ENCODE measurements around the gene DEPDC1B.
"Not testable (repeated sequence)": the region's sequence is repeated elsewhere in the genome, so short reads cannot be mapped to it uniquely, and the experiment has no call there.

Gene DEPDC1B

DNA sequence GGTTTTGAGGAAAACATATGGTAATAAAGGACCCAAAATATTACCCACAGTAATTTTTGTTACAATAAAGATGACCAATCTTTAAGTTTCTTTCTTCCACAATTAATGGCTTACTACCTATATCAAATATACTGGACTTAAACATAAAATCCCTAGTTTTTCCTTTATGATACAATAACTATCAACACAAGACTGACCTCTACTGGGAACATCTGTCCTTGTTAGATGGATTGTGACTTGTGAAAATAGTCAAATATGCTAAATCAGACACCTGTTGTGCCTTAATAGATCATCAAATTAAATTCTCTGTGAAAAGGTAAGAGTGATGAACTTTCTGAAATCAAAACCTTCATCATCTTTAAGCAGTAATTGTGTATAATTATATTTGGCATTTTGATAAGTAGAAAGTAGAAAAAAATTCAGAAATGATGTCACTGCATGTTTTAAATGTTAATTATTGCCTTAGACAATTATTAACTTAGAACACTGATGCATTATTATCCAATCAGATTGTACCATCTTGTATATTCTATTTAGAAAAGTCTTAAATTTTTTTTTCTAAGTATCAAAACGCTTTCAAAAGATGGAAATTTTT lies 113.6 kb downstream of the DEPDC1B start:
- DNase-seq (ENCODE audit: low read depth in 2 of 2) = no peak

DNA sequence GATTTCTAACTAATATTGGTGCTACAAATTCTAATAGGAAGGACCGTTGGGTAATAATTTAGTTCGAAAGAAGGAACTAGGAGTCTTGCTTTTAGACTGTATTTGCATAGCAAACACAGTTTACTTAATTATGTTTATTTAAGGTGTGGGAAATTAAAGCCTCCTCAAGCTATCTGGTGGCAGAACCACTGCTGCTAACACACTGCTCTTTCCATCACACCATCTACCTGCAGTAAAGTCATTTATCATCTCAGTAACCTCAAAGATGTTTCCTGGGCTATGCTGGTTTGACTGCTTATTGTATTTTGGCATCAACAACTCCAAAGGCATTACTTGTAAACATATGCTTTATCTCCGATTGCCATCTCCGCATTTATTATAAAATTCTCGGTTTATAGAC lies 114.3 kb downstream of the DEPDC1B start:
- DNase-seq (ENCODE audit: low read depth in 2 of 2) = no peak

DNA sequence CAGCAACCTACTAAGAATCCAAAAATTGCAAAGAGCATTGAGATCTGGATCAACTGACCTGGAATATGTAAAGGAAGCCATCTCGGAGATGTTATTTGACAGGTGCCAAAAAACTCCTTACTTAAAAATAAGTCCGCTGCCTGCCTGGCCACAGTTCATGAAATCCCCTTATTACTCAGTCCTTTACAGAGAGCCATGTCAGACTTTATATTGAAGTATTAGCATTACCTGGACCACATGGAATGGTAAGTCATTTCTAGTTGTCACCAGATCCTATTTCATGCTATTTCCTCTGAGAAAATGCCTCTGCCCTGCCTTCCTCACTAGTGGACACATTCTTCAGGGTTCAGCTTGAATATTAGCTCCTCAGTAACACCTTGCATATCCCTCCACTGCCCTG lies 115.7 kb downstream of the DEPDC1B start:
- DNase-seq (ENCODE audit: low read depth in 2 of 2) = no peak

DNA sequence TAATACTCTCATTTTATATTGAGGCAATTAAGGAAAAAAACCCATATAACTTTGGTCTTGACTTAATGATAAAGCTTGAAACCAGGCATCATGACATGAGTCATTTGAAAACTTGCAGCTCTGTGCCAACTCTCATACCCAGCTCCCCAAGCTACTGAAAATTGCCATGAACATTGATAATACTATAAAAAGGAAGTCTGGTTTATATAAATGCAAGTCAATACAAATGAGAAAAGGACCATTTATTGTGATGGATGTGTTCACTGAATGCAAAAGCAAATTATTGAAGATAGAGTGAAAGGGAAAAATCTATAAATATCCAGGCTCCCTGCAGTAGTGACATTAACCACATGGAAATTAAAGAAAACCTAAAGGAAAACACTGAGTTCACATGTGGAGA lies 116.3 kb downstream of the DEPDC1B start:
- no peak for DNase-seq (ENCODE audit: low read depth in 2 of 2)

DNA sequence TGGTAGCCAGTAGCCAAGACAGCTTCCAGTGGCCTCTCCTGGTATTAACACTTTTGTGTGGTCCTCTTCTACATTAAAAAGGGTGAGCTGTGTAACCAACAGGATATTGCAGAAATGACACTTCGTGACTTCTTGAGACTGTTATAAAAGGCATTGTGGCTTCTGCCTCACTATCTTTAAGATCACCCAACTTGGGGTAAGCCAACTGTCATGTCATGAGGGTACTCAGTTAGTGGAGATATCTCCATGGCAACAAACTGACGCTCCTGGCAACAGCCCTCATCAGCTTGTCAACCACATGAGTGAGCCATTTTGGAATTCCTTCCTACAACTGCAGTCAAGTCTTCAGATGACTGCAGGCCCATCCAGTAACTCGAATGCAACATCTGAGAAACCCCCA lies 121.7 kb downstream of the DEPDC1B start:
- DNase-seq (ENCODE audit: low read depth in 2 of 2) = no peak

DNA sequence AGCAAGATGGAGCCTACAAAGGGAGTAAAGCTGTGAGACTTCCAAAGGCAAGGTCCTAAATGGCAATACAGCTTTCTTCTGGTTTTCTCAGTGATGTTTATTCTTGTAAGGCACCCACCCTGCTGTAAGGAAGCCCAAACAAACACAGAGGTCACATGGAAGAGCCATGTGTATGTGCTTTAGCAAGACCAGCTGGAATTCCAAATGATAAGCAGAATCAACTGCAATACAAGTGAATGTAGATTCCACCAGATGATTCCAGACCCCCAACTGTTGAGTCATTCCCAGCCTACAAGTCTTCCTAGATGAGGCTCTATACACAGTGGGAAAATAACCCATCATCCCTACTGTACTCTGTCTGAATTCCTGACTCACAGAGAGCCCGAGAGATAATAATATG lies 122.8 kb downstream of the DEPDC1B start:
- DNase-seq (ENCODE audit: low read depth in 2 of 2) = no peak

DNA sequence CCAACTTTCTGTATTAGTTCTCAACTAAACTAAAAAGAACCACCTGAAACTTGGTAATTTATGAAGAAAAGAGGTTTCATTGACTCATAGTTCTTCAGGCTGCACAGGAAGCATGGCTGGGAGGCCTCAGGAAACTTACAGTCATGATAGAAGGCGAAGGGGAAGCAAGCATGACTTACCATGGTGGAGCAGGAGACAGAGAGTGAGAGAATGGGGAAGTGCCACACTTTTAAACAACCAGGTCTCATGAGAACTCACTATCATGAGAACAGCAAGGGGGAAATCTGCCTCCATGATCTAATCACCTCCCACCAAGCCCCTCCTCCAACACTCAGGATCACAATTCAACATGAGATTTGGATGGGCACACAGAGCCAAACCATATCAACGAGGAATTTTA lies 123.5 kb downstream of the DEPDC1B start:
- DNase-seq (ENCODE audit: low read depth in 2 of 2) = no peak

DNA sequence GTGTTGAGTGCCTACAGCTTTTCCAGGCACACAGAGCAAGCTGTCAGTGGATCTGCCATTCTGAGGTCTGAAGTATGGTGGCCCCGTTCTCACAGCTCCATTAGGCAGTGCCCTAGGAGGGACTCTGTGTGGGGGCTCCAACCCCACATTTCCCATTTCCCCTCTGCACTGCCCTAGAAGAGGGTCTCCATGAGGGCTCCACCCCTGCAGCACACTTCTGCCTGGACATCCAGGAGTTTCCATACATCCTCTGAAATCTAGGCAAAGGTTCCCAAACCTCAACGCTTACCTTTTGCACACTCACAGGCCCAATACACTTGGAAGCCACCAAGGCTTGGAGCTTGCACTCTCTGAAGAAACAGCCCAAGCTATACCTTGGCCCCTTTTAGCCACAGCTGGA lies 131.3 kb downstream of the DEPDC1B start:
- DNase-seq (ENCODE audit: low read depth in 2 of 2) = no peak

DNA sequence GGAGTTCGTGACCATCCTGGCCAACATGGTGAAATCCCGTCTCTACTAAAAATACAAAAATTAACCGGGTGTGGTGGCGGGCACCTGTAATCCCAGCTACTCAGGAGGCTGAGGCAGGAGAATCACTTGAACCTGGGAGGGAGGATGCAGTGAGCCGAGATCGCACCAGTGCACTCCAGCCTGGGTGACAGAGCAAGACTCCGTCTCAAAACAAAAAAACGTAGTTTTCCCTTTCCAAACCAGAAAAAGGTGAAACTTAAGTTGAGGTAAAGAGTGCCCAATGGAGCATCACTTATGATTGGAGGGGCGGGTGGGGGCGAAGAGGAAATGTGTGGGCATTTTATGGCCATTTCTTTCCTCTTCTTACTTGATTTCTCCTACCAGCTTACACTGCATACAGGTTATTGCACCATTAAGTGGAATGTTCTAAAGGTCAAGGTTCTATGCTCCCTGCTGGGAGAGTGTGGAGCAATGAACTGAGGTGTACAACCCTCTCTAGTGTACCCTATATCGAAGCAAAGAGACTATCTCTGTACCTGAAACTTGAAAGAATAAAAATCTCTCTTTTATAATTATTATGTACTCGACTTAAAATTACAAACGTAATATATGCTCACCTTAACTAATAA lies 136.2 kb downstream of the DEPDC1B start:
- DNase-seq (ENCODE audit: low read depth in 2 of 2) = no peak

DNA sequence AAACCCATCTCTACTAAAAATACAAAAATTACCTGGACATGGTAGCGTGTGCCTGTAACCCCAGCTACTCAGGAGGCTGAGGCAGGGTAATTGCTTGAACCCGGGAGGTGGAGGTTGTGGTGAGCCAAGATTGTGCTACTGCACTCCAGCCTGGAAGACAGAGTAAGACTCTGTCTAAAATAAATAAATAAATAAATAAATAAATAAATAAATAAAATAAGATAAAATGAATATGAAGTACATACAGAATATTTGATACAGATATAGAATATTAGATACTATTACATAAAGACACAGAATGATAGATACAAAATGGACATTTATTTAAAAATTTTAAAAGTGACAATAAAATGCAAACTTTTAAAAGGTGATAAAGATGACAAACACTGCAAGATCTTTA lies 146.7 kb downstream of the DEPDC1B start:
- not testable (repeated sequence) for DNase-seq (ENCODE audit: low read depth in 2 of 2)

DNA sequence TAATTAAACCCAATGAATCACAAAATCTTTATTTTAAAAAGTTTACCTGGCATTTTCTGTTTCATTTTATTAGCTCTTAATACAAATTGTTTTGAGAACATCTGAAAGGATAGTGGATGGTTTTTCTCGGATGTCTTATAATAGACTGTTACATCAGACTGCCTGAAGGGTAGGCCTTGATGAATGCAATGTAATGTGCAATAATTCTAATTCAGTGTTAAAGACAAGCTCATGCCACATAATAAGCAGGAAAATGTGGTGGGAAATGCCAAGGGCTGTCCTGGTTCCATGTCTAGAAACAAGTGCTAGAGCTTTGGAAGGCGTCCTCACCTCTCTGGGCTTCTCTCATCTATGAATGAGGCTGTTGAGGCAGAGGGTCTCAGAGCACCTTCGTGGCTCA lies 148.1 kb downstream of the DEPDC1B start:
- no peak for DNase-seq (ENCODE audit: low read depth in 2 of 2)

DNA sequence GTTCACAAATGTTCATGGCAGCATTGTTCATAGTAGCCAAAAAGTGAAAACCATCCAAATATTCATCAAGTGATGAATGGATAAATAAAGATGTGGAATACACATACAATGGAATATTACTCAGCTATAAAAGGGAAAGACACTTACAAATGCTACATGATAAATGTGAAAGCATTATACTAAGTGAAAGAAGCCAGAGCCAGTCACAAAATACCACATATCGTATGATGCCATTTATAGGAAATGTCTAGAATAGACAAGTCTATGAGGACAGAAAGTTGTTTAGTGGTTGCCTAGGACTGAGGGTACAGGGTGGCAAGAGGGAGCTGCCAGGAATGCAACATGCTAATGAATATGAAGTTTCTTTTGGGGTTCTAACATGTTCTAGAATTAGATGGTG lies 148.7 kb downstream of the DEPDC1B start:
- no peak for DNase-seq (ENCODE audit: low read depth in 2 of 2)

DNA sequence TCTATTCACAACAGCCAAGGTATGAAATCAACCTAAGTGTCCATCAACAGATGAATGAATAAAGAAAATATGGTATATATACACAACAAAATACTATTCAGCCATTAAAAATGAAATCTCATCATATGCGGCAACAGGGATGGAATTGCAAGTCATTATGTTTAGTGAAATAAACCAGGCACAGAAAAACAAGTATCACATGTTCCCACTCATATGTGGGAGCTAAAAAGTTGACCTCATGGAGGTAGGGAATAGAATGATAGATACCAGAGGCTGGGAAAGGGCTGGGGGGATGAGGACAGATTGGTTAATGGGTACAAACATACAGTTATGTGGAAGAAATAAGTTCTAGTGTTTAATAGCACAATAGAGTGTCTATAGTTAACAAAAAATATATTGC lies 149.7 kb downstream of the DEPDC1B start:
- no peak for DNase-seq (ENCODE audit: low read depth in 2 of 2)

DNA sequence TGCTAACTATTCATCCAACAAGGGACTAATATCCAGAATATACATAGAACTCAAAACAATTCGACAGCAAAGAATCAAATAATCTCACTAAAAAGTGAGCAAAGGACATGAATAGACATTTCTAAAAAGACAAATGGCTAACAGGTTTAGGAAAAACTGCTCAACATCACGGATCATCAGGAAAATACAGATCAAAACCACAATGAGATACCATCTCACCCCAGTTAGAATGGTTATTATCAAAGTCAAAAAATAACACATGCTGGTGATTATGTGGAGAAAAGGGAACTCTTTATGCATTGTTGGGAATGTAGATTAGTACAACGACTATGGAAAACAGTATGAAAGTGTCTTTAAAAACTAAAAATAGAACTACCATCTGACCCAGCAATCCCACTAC lies 150.1 kb downstream of the DEPDC1B start:
- DNase-seq (ENCODE audit: low read depth in 2 of 2) = no peak

All from activated CD4-positive, alpha-beta T cell treated with anti-CD3 and anti-CD28 coated beads for 24 hours (primary cell).